Smooth muscle cell (in vitro differentiated cells): ENCODE measurements around the gene PARVA. TPM values are rescaled to one million over a fixed set of nuclear protein-coding genes. Genes with fewer than 3 reads are reported as not detected.
A peak's percentile ranks its signal among the peaks of the same experiment; 100 is the strongest.

ENCODE experiments used
- DNase-seq: peaks from one replicate; lab custom pipeline; 2025; ENCODE audit not compliant: unreplicated experiment; lab: John Stamatoyannopoulos, UW
- H2AFZ ChIP-seq: fragments of 200-600 bp; sonication (generic); 2 replicates; pipeline ENCODE4 v1.6.0; 2016; ENCODE audit warnings: antibody characterized with exemption, low read depth, mild to moderate bottlenecking
- H3F3A ChIP-seq: fragments of 200-600 bp; sonication (generic); 2 replicates; pipeline ENCODE4 v1.6.0; 2017; ENCODE audit warnings: antibody characterized with exemption, low read depth
- H3K27ac ChIP-seq: fragments of 200-600 bp; sonication (generic); 2 replicates; pipeline ENCODE4 v1.5.1; 2016; ENCODE audit warnings: low read depth, mild to moderate bottlenecking
- H3K27me3 ChIP-seq: fragments of 200-600 bp; sonication (generic); 2 replicates; pipeline ENCODE4 v1.6.1; 2016; ENCODE audit warnings: low read depth, mild to moderate bottlenecking
- H3K36me3 ChIP-seq: fragments of 200-600 bp; sonication (generic); 2 replicates; pipeline ENCODE4 v1.5.1; 2016; ENCODE audit warnings: low read depth
- H3K4me1 ChIP-seq: fragments of 200-600 bp; sonication (generic); 2 replicates; pipeline ENCODE4 v1.5.1; 2016; ENCODE audit warnings: low read depth
- H3K4me2 ChIP-seq: fragments of 200-600 bp; sonication (generic); 2 replicates; pipeline ENCODE4 v1.6.0; 2016; ENCODE audit warnings: mild to moderate bottlenecking
- H3K4me3 ChIP-seq: fragments of 200-600 bp; sonication (generic); 2 replicates; pipeline ENCODE4 v1.5.1; 2016; ENCODE audit warnings: mild to moderate bottlenecking
- H3K79me2 ChIP-seq: fragments of 200-600 bp; sonication (generic); 2 replicates; pipeline ENCODE4 v1.6.0; 2016; ENCODE audit warnings: low read depth, mild to moderate bottlenecking
- H3K9ac ChIP-seq: fragments of 200-600 bp; sonication (generic); 2 replicates; pipeline ENCODE4 v1.6.0; 2016; ENCODE audit warnings: low read depth
- H3K9me3 ChIP-seq: fragments of 200-600 bp; sonication (generic); replicated peaks from 2 replicates; pipeline ENCODE4 v1.5.1; 2016; ENCODE audit warnings: low read depth
- H4K20me1 ChIP-seq: fragments of 200-600 bp; sonication (generic); 2 replicates; pipeline ENCODE4 v1.6.0; 2016; ENCODE audit warnings: low read depth
- WGBS: methylation state at CpG from one replicate; pipeline ENCODE4 v1.1.7; 2016; ENCODE audit warnings: low lambda C conversion rate; 5-methylcytosine and 5-hydroxymethylcytosine counted together
- polyA plus RNA-seq: library from polyadenylated mRNA; unstranded; fragments of >200 nt; fragmentation: Nextera tagmentation; extraction: Ambion mirVana; gene quantifications from 2 replicates; pipeline ENCODE4 v1.2.1, GENCODE V29; 2016
- total RNA-seq: library from RNA; depleted of rRNA; stranded (reverse); fragments of >200 nt; gene quantifications from 2 replicates; pipeline ENCODE4 v1.2.3, GENCODE V29; 2014
- TF ChIP-seq, protein P1 (sequence below): fragments of 200-600 bp; sonication (generic); IDR thresholded peaks from 2 replicates; pipeline ENCODE4 v1.5.1; 2017; ENCODE audit warnings: borderline replicate concordance, mild to moderate bottlenecking, antibody characterized with exemption; ENCODE audit not compliant: insufficient read depth, poor library complexity, severe bottlenecking

The PARVA gene
- total and polyA plus RNA-seq, 2 experiments from 2014 or later = 73.9 to 99.4 TPM

DNA sequence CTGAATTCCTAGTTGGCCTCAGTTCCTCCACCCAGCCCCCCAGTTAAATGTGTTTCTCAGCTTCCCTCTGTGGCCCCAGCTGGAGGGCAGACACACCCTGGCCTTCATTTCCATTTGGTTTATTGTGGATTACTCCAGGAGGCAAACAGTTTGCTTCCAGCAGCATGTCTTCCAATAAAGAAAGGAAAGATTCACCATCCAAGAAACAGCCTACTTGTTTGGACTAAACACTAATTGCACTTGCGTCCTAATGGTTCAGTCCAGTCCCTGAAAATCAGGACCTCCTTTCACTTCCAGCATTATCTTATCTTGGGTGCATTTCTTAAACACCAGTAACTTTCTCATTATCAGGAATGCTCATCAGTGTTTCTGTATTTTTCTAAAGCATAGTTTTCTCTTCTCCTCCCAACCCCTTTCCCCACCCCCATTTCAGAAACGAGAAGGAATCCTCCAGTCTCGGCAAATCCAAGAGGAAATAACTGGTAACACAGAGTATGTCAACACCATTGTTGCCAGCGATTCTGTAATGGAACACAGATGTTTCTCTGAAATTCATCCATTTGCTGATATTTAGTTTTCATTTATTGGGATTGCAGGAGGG, 130.9 kb downstream of the PARVA start:
- 5% methylated on average over 4 of the region's 4 CpGs for WGBS
- H3K27me3 ChIP-seq = no peaks in the 10 kb centered on the region
- H3F3A ChIP-seq = peaks cover 36% of the 10 kb centered on the region
- H3K4me1 ChIP-seq = peaks cover 10% of the 10 kb centered on the region
- no peak for DNase-seq
- H2AFZ ChIP-seq = no peak overlapping the region
- H3K9me3 ChIP-seq = no peaks in the 10 kb centered on the region
- peak overlapping the region; percentile 68 for H3K4me2 ChIP-seq
- peak overlapping the region; percentile 29 for H3K4me3 ChIP-seq
- H3K9ac ChIP-seq = no peak overlapping the region
- no peaks in the 10 kb centered on the region for H3K79me2 ChIP-seq
- TF ChIP-seq, protein P1, sequence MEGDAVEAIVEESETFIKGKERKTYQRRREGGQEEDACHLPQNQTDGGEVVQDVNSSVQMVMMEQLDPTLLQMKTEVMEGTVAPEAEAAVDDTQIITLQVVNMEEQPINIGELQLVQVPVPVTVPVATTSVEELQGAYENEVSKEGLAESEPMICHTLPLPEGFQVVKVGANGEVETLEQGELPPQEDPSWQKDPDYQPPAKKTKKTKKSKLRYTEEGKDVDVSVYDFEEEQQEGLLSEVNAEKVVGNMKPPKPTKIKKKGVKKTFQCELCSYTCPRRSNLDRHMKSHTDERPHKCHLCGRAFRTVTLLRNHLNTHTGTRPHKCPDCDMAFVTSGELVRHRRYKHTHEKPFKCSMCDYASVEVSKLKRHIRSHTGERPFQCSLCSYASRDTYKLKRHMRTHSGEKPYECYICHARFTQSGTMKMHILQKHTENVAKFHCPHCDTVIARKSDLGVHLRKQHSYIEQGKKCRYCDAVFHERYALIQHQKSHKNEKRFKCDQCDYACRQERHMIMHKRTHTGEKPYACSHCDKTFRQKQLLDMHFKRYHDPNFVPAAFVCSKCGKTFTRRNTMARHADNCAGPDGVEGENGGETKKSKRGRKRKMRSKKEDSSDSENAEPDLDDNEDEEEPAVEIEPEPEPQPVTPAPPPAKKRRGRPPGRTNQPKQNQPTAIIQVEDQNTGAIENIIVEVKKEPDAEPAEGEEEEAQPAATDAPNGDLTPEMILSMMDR = no peak
- H4K20me1 ChIP-seq = no peaks in the 10 kb centered on the region
- no peaks in the 10 kb centered on the region for H3K36me3 ChIP-seq
- peak overlapping the region; percentile 74 for H3K27ac ChIP-seq

DNA sequence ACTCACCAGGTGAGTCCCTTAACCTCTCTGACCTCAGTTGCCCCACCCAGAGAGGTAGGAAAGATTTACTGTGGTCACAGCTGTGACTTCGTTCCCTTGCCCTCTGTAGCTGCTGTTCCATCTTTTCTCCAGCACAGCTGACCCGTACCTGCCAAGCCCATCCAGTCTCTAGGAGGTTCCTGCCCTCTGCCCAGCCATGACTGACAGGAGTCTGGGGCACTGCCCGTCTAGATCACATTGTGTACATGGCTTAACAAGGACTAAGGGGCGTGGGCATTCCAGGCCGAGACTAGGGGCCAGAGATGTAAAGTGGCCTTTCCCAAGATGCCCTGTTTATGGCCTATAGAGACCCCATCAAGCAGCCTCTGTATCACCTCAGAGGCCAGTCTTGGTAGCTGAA, 132.0 kb downstream of the PARVA start:
- WGBS = 96% methylated on average over 5 of the region's 5 CpGs
- TF ChIP-seq, protein P1 = no peak
- Histone ChIP-seq H3K27me3 (no peaks in the 10 kb centered on the region), H3K4me1 (peaks cover 10% of the 10 kb centered on the region), H4K20me1 (no peaks in the 10 kb centered on the region), H3K27ac (no peak overlapping the region), H2AFZ (no peak overlapping the region), H3K9ac (no peak overlapping the region), H3K4me3 (no peak overlapping the region), H3K36me3 (no peaks in the 10 kb centered on the region), H3K4me2 (no peak overlapping the region), H3F3A (peaks cover 29% of the 10 kb centered on the region), H3K9me3 (no peaks in the 10 kb centered on the region), H3K79me2 (no peaks in the 10 kb centered on the region)
- DNase-seq = no peak

DNA sequence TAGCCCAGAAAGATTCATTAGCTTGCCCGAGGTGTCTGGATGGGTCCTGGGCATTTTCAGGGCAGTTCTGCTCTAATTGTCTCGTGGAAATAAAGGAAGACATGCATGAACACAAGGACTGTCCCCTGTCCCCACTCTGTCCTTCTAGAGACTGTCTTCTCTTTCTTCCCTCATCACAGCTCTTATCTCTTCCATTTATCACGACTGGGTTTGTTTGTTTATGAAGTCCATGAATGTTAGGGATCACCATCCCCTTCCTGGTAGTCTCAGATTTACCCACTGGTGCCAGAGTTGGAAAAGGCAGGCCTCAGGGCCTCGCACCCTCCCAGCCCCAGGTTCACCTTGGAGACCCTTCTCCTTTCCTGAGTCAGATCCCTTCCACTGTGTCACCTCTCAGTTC, 134.8 kb downstream of the PARVA start:
- no peak for DNase-seq
- Histone ChIP-seq H4K20me1 (no peaks in the 10 kb centered on the region), H3K27ac (no peak overlapping the region), H3F3A (peaks cover 10% of the 10 kb centered on the region), H3K4me3 (no peak overlapping the region), H3K4me1 (peaks cover 10% of the 10 kb centered on the region), H3K4me2 (no peak overlapping the region), H3K9ac (no peak overlapping the region), H3K36me3 (no peaks in the 10 kb centered on the region), H3K9me3 (no peaks in the 10 kb centered on the region), H3K27me3 (no peaks in the 10 kb centered on the region), H3K79me2 (no peaks in the 10 kb centered on the region), H2AFZ (no peak overlapping the region)
- TF ChIP-seq, protein P1 = no peak
- 65% methylated on average over 4 of the region's 4 CpGs for WGBS

DNA sequence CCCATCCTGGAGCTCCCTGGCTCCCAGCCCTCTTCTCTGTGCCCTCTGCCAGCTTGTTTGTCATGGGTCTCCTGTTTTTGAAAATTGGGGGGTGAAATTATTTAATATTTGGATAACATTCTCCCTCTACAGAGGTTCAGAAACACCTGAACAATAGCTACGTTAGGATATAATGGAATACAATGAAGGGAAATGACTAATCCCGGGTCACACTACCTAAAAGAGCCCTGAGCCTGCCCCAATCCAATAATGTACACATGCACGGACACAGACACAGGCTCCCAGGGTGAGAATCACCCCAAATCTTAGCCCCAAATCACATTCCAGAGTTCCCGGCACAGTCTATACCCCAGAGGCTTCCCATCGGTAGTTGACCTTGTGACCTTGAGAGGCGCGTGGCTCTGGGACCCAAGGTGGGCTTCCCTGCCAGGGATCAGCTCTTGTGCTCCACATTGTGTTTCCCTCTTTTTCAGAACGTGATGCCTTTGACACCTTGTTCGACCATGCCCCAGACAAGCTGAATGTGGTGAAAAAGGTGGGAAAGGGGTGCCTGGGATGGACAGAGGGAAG, 135.5 kb downstream of the PARVA start:
- no peaks in the 10 kb centered on the region for H4K20me1 ChIP-seq
- H3K27me3 ChIP-seq = no peaks in the 10 kb centered on the region
- H3K36me3 ChIP-seq = no peaks in the 10 kb centered on the region
- no peak overlapping the region for H3K9ac ChIP-seq
- H3K4me1 ChIP-seq = peaks cover 8% of the 10 kb centered on the region
- no peak overlapping the region for H2AFZ ChIP-seq
- H3K9me3 ChIP-seq = no peaks in the 10 kb centered on the region
- no peak overlapping the region for H3K4me3 ChIP-seq
- no peaks in the 10 kb centered on the region for H3K79me2 ChIP-seq
- TF ChIP-seq, protein P1 = no peak
- H3K27ac ChIP-seq = no peak overlapping the region
- peaks cover 3% of the 10 kb centered on the region for H3F3A ChIP-seq
- no peak overlapping the region for H3K4me2 ChIP-seq
- WGBS = 90% methylated on average over 9 of the region's 9 CpGs
- no peak for DNase-seq
